ENCODE measurements around the gene TRAF3. TPM values are rescaled to one million over a fixed set of nuclear protein-coding genes. Genes with fewer than 3 reads are reported as not detected.
A peak's percentile ranks its signal among the peaks of the same experiment; 100 is the strongest.

TRAF3 gene
- total RNA-seq, 1 experiment from 2014 or later, result 25.3 TPM

DNA sequence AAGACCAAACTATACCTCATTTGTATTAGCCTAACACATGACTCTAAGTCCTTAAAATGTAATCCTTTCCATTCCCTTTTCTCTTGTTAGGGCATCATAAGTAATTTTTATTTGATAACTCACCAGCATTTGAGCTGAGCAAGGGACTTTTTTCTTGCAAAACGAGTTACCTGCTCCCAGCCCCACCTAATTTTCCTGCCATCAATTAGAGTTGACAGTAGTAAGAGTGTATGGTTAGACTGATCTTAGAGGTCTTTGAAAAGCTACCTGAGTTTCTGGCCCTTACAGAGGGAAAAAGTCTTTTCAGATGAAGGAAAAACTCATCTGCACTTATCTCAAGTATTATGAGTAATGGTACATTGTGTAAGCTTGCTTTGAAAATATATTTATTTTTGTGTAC is 111.5 kb downstream of the TRAF3 start:
- DNase-seq (ENCODE audit: unreplicated experiment), result no peak
- peaks cover 44% of the 10 kb centered on the region for H3K36me3 Mint-ChIP-seq (ENCODE audit: insufficient read depth, unreplicated experiment)
- BruUV-seq (replicated peaks), result no TSS peak
- no peak overlapping the region for H3K4me3 Mint-ChIP-seq (ENCODE audit: unreplicated experiment)
- intact Hi-C loops (cut with micrococcal nuclease), result no loop called here
- no peaks in the 10 kb centered on the region for H3K9me3 Mint-ChIP-seq (ENCODE audit: unreplicated experiment)
- no peak overlapping the region for H3K27ac Mint-ChIP-seq (ENCODE audit: low read depth, unreplicated experiment)
- CTCF ChIA-PET, result interaction anchor here (1.5 kb wide), 1 partner anchor 43 kb away, joined by 3 read pairs; no protein-coding TSS in a partner anchor
- TF ChIP-seq, protein P1, sequence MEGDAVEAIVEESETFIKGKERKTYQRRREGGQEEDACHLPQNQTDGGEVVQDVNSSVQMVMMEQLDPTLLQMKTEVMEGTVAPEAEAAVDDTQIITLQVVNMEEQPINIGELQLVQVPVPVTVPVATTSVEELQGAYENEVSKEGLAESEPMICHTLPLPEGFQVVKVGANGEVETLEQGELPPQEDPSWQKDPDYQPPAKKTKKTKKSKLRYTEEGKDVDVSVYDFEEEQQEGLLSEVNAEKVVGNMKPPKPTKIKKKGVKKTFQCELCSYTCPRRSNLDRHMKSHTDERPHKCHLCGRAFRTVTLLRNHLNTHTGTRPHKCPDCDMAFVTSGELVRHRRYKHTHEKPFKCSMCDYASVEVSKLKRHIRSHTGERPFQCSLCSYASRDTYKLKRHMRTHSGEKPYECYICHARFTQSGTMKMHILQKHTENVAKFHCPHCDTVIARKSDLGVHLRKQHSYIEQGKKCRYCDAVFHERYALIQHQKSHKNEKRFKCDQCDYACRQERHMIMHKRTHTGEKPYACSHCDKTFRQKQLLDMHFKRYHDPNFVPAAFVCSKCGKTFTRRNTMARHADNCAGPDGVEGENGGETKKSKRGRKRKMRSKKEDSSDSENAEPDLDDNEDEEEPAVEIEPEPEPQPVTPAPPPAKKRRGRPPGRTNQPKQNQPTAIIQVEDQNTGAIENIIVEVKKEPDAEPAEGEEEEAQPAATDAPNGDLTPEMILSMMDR (IDR thresholded peaks at IDR 0.05; ENCODE audit: unreplicated experiment), result no peak
- no peaks in the 10 kb centered on the region for H3K4me1 Mint-ChIP-seq (ENCODE audit: insufficient read depth, unreplicated experiment)
- no peaks in the 10 kb centered on the region for H3K27me3 Mint-ChIP-seq (ENCODE audit: insufficient read depth, unreplicated experiment)
- POLR2A ChIA-PET, result interaction anchor here (0.7 kb wide), 1 partner anchor 272 kb away, joined by 3 read pairs; no protein-coding TSS in a partner anchor

DNA sequence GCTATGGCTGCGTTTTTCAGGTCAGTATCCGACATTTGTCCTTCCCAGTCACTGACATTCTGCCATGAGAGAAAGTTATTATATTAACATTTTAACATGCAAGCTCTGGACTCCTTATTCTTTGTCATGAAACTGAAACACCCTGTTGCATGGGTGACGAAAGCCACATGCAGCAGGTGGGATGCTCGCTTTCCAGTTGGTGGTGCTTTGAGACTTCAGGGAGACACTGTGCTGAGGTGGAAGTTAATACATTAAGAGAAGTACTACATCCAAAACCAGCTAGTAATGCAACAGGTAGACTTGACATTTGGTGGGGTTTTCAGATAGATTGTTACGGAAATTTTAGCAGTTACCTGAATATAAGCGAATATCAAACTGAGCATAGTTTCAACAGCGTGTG is 112.4 kb downstream of the TRAF3 start:
- H3K27me3 Mint-ChIP-seq (ENCODE audit: insufficient read depth, unreplicated experiment), result no peaks in the 10 kb centered on the region
- TF ChIP-seq, protein P1 (IDR thresholded peaks at IDR 0.05; ENCODE audit: unreplicated experiment), result no peak
- H3K4me1 Mint-ChIP-seq (ENCODE audit: insufficient read depth, unreplicated experiment), result no peaks in the 10 kb centered on the region
- H3K4me3 Mint-ChIP-seq (ENCODE audit: unreplicated experiment), result no peak overlapping the region
- DNase-seq (ENCODE audit: unreplicated experiment), result no peak
- H3K27ac Mint-ChIP-seq (ENCODE audit: low read depth, unreplicated experiment), result no peak overlapping the region
- ChIA-PET POLR2A (interaction anchor here (0.7 kb wide), 1 partner anchor 13 kb away, joined by 3 read pairs; no protein-coding TSS in a partner anchor), CTCF (interaction anchor here (1.5 kb wide), 1 partner anchor 43 kb away, joined by 3 read pairs; no protein-coding TSS in a partner anchor)
- peaks cover 47% of the 10 kb centered on the region for H3K36me3 Mint-ChIP-seq (ENCODE audit: insufficient read depth, unreplicated experiment)
- H3K9me3 Mint-ChIP-seq (ENCODE audit: unreplicated experiment), result no peaks in the 10 kb centered on the region
- intact Hi-C loops (cut with micrococcal nuclease), result no loop called here
- BruUV-seq (replicated peaks), result no TSS peak

DNA sequence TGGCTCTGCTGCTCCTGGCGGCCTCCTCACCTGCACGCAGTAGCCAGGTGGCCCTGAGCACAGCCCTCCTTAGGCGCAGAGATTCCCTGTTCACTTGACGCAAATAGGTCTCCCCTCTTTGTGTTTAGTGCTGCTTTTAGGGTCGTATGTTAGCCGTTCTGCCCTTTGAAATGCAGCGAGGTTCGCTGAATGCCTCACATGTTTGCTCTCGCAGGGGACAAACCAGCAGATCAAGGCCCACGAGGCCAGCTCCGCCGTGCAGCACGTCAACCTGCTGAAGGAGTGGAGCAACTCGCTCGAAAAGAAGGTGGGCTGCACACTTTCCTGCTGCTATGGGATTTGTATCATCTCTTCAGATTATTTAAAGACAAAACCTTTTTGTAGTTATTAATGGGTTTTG is 113.9 kb downstream of the TRAF3 start:
- Mint-ChIP-seq H3K4me3 (ENCODE audit: unreplicated experiment) (no peak overlapping the region), H3K4me1 (ENCODE audit: insufficient read depth, unreplicated experiment) (no peaks in the 10 kb centered on the region), H3K9me3 (ENCODE audit: unreplicated experiment) (no peaks in the 10 kb centered on the region), H3K36me3 (ENCODE audit: insufficient read depth, unreplicated experiment) (peaks cover 50% of the 10 kb centered on the region), H3K27me3 (ENCODE audit: insufficient read depth, unreplicated experiment) (no peaks in the 10 kb centered on the region), H3K27ac (ENCODE audit: low read depth, unreplicated experiment) (no peak overlapping the region)
- POLR2A ChIA-PET, result no interaction called here
- no peak for DNase-seq (ENCODE audit: unreplicated experiment)
- TF ChIP-seq, protein P1 (IDR thresholded peaks at IDR 0.05; ENCODE audit: unreplicated experiment), result no peak
- intact Hi-C loops (cut with micrococcal nuclease), result no loop called here
- BruUV-seq (replicated peaks), result no TSS peak
- CTCF ChIA-PET, result interaction anchor here (0.6 kb wide), 1 partner anchor 10 kb away, joined by 3 read pairs; no protein-coding TSS in a partner anchor

DNA sequence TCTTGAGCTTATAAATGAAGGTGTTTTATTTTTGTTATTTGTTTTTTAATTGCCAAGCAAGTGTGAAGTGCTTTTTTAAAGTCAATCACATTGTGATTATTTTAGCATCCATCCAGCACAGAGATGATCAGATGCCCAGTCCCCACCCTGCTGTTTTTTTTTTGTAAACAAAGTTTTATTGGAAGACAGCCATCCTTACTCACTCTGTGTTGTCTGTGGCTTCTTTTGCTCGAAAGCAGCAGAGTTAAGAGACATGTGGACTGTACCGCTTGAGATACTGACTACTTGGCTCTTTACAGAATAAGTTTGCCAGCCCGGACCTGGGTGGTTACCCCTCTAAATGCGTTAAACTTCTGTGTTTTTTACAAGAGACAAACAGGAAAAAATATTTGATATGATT is 114.3 kb downstream of the TRAF3 start:
- H3K4me3 Mint-ChIP-seq (ENCODE audit: unreplicated experiment), result no peak overlapping the region
- H3K27ac Mint-ChIP-seq (ENCODE audit: low read depth, unreplicated experiment), result no peak overlapping the region
- ChIA-PET POLR2A (no interaction called here), CTCF (interaction anchor here (0.6 kb wide), 1 partner anchor 10 kb away, joined by 3 read pairs; no protein-coding TSS in a partner anchor)
- no peaks in the 10 kb centered on the region for H3K27me3 Mint-ChIP-seq (ENCODE audit: insufficient read depth, unreplicated experiment)
- no peaks in the 10 kb centered on the region for H3K4me1 Mint-ChIP-seq (ENCODE audit: insufficient read depth, unreplicated experiment)
- peaks cover 51% of the 10 kb centered on the region for H3K36me3 Mint-ChIP-seq (ENCODE audit: insufficient read depth, unreplicated experiment)
- peak; percentile 16 for DNase-seq (ENCODE audit: unreplicated experiment)
- intact Hi-C loops (cut with micrococcal nuclease), result no loop called here
- TF ChIP-seq, protein P1 (IDR thresholded peaks at IDR 0.05; ENCODE audit: unreplicated experiment), result no peak
- no peaks in the 10 kb centered on the region for H3K9me3 Mint-ChIP-seq (ENCODE audit: unreplicated experiment)
- BruUV-seq (replicated peaks), result no TSS peak
